Activated CD8-positive, alpha-beta memory T cell treated with anti-CD3 and anti-CD28 coated beads, Interleukin-2, amount 50 U/mL, for 24 hours (primary cell): Measurements from ENCODE around the gene ZNF516.

Experiments
- DNase-seq: peaks from one replicate; pipeline ENCODE4 v3.0.0-alpha.2; 2020; ENCODE audit errors: extremely low read depth

ZNF516 gene

DNA sequence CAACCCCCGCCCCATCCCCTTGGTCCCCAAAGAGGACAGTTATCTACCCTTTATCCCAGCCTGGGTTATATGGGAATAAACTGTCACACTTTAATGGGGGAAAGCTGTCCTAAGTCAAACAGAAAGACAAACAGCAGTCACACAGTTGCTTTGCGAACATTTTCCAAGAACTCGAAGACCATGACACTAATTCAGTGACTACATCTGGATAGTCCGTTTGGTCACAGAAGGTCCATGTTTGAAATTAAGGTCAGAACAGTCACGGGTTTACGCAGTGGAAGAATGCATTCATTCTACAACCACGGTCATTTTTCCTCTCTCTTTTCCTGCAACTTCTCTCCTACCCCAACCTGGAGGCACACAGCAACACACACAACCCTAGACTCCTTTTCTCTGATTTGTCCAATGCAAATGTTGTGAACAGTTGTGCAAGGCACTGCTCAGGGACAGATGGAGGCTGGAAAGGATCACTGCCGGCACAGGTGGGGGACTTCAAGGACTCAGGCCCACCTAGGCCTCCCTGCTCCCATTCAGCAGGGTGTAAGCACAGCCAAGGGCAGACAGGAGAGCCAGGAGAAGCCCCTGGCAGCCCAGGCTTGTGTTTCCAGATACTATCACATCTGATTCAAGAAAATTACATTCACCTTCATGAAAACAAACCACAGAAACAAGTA lies 39.9 kb downstream of the ZNF516 start:
- DNase-seq = no peak

DNA sequence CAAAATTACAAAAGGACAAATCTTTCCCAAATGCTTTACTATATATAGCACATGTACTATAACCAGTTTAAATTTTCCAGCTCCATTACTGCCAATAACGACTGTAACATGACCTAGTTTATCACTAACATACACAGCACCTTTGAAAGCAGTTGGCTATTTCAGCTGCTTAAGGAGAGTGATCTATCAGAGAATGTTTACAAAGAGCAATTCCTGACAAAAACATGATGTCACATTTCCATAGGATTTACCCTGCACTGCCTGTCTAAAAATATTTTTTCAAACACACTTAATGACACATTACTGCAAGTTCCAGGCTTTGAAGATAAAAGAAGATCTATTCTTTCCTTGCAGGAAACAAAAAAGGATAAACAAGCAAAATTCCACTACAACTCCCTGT lies 40.6 kb downstream of the ZNF516 start:
- DNase-seq = no peak

DNA sequence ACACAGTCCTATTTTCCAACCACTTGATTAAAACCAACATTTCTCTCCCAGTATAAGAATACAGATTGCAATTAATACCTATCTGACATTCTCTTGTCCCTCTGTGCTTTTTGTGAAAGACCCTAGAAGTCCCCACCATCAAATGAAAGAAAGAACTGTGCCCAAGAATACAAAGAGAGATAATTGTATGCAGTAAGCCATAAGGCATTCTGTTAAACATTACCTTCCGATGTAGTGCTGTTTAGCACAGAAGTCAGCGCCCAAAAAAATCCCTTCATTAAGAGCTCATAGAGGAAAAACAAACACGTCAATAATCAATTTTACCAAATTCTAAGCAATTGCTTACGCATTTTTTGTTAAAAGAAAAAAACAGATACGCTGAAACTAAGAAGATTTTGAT lies 41.1 kb downstream of the ZNF516 start:
- no peak for DNase-seq

DNA sequence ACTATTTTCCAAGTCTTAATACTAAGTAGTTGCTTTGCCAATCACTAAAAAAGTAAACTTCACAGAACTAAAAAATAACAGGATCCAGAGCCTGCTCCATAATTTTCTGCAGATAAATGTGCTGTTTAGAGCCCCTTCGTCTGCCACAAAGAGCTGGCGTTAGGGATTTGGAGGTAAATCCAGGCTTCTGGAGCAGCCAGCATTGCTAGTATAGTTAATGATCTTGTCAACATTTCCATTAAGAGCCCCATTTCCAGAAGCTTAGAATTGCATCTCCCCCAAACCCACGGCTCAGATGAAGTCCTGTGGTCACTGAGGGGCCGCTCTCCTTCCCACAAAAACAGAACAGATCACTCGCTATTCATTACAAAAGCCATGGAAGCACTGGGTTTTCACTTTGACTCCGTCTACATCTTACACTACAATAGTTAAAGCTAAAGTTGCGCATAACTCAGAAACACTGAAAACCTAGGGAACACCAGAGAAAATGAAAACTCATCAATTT lies 41.9 kb downstream of the ZNF516 start:
- DNase-seq = no peak

DNA sequence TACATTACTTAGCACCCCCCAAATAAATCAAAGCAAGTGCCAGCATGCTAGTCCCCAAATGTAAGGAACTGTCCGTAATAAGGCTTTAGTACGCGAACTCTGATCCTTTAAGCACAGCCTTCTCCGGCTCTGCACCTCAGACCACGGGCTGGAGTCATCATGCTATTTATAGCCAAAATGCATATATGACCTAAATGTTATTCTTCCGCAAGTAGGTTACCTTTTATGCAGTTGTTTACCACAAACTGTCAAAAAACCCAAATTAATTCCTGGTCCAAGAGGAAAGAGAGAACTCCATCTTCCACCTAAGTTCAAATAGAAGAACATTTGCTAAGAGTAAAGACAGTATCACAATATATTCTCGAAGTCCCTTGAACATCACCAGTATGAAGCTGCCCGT lies 42.7 kb downstream of the ZNF516 start:
- DNase-seq = no peak

DNA sequence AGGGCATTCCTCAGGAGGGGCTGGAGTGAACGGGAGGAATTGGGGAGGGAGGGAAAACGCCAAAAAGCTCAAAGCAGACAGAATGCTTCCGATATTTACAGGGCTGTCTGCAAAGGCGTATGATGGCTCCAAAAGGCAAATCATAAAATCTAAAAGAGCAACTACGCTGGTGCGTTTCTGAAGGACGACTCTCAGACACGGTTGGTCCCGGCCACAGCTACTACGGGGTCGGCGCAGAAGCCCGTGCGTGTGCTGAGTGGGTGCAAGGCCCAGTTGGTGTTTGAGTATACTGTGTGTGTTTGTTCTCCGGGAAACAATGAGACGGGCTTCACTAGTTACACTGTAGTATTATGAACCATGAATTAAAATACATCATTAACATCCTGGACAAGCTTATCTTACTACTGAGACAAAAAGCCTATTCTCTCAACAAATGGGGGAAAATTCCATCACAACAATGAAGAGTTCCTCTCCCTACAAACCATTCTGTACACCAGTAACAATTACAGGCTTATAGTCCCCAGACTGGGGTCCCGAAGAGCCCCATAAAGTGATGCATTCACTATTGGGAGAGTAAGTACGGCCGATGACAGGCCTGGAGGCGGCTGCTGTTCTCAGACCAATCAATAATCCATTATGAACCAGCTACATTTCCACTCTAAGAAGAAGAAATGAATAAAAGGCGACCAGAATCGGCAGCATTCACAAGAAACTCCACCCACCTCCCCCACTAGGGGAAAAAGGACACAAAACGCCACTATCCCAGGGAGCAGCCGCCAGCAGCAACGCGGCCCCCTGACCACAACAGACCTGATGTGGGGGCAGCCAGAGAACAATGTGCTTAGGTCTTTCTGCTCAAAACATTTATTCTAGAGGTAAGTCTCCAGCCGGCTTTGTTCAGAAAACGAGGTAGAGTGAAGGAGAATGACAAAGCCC lies 43.4 kb downstream of the ZNF516 start:
- DNase-seq = no peak

DNA sequence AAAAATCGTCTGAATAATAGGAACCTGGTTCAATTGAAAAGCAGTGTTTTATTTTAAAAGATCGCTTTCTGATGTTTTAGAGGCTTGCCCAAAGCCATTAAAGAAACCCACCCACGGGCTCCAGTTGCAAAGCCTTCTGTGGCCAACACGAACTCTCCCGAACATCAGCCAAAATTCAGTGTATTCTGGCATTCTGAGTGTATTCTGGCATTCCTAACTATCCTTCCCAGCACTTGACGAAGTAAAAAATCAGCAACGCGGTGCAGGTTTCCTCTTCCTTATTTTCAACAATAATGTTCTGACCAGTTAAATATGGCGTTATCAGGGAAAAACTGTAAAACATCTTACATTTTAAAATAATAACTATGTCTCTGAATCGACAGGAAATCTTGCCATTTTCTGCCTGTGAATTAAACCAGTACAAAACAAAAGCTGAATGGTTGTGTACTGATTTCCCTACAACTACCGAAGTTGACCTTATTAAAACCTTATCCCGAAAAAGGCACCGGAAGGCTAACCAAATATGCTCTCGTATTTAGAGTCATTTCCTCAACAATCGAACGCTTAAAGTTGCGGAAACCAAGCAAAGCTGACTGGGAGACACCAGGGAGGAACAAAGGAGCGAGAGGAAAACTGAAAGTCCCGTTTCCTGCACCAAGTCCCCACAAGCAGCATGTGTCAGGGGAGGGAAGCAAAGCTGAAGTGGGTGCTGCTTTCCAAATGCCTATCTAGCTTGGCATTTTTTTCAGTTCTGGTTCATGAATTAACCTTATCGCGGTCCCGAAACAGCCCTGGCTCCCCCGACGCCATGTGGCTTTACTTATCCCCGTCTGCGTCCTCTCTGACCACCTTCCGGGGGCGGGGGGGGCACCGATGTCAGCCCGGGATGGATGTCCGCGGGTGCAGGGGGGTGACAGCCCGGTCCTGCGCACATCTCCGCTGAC lies 44.3 kb downstream of the ZNF516 start:
- DNase-seq = no peak

DNA sequence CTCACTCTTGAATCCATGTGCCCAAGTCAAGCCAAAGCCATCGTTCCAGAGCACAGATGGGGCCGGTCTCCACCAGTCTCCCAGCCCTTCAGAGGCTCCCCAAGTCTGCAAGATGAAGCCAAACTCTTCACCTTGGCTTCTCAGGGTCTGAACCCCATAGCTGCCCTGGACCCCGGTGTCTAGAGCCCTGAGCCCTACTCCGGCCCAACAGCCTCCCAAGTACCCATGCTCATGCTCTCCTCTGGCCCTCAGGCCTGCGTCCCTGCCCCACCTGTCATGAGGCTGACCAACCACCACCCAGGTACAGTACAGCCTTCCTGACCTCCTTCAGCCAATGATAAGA lies 46.0 kb downstream of the ZNF516 start:
- no peak for DNase-seq

DNA sequence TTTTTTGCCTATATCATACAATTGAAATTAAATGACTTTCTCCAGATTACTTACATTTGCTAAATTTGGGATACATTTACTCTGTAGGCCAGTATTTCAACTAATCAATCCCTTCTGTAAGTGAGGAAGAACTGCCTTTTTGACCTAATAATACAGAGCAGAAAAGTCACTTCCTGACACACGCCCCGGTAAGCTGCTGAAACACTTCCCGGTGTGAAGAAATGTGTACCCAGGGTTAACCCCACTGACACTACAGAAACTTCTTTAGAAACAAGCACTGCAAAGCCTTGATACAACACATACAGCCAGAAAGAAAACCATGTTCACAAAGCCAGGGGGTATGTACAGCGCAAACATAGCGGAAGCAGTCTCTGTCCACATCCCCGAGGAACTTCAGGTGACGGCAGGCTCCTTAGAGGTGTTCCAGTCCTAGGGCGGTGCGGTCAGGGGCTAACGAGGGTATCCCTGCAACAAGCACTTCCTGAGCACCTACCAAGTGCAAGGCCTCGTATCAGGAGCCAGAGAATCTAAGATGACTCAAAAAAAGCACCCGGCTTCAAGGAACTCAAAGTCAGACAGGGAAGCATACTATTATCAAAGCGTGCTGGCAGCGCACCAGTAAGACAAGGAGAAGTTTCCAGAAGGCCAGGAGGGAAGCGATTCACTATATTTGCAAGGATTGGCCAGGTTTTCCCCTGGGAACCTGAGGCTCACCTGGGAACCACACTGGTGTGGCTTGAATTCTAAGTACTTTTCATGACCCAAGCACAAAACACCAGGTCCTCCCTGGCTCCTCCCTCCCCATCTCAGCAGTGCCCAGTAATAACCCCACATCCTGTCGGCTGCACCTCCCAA lies 46.6 kb downstream of the ZNF516 start:
- no peak for DNase-seq

DNA sequence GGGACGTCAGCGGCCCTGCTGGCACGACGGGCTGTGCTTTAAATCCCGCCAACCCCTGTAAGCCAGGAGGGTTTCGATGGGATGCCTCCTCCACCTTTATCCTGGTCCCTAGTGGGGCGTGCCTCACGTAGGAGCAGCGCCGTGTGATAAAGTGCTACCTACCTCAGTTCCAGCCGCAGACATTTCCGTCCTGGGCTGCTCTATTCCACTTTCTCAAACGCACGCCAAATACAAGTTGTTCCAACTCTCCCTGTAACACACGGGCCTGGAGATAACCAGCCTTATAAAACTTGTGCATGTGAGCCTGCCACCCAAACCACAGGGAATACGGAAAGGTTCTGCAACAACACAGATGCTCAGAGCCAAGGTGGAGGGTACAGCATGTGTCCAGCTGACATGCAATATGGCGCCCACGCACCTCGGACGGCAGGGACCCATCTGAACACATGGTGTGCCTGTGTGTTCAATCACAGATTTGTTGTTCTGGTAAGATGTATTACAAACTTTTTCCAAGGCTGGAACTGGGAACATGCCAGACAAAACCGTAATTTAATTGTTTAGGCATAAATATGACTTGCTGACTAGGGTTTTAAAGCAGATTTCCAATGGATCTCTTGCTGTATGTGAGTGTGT lies 47.7 kb downstream of the ZNF516 start:
- DNase-seq = no peak

DNA sequence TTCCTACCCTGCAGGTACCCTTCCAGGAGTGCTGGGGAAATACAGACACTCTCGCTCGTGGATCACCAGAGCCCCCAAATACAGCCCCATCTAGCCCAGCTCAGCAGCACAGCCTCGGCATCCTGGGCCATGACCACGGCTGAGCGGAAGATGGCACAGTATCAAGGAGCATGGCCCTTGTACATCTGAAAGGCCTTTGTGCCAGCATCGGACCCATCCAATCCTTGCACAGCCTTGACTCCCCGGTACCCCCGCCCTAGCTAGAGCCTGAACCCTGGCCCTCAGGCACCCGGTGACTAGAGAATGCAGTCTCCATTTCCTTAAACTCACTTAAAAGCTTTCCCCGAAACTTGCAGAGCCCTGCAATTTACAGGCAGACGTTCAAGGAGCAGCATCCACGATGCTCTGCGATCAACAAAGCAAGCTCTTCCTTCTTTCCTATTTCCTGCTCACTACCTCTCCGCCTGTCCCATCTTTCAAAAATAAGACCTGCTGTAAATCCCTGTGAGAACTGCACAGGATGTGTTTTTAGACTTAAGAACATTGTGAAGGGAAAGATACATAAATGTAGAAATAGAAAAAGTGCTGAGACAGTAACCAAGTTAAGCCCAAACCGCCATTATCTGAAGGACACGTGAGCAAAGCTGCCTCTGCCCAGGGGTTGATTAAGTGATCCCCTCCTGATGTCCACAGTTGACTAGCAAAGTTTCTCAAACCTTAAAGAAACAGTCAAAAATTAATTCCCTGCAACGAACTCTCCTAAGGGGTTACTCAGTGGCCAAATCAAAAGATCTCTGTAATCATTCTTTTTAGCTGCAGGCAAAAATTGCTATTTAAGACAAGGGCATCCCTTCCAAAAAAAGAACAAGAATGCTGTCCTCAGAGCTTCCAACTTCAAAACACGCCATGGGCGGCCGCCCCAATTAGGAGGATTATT lies 48.5 kb downstream of the ZNF516 start:
- no peak for DNase-seq

DNA sequence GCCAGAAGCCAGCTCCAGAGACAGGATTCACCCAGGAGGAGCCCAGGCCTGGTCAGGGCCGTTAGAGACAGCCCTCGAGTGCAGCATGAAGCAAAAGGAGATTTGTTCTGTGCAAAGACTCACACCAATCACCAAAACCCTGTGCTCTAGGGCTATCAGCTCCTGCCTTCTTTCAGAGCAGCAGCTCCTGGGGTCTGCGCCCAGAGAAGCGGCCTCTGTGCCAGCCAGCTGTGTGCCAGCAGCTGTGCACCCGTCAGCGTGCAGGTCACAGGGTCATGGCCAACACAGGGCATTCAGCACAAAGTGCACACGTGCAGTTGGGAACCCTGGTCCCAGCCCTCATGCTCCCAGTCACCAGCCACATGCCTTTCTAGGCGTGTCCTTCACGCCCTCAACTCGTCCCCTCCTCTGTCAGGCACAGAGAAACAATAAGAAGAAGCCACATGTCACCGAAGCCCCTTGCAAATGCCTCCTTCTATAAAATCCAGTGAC lies 49.3 kb downstream of the ZNF516 start:
- no peak for DNase-seq

DNA sequence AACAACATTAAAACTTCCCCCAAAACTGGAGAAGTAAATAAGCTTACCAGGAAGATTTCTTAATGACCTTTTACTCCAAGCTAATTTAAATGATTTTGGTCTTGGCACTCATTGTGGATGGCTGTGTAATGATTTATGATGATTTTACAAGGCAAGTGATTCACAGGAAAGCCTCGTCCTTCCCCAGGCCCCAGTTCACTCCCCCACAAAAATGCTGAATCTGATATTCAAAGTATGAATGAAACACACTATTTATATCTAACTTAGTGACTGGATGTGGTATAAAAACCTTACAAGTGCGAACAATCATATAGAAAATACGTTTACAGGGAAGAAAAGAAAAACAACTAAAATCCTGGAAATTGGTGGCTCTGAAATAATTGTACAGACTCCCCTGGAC lies 49.8 kb downstream of the ZNF516 start:
- no peak for DNase-seq

DNA sequence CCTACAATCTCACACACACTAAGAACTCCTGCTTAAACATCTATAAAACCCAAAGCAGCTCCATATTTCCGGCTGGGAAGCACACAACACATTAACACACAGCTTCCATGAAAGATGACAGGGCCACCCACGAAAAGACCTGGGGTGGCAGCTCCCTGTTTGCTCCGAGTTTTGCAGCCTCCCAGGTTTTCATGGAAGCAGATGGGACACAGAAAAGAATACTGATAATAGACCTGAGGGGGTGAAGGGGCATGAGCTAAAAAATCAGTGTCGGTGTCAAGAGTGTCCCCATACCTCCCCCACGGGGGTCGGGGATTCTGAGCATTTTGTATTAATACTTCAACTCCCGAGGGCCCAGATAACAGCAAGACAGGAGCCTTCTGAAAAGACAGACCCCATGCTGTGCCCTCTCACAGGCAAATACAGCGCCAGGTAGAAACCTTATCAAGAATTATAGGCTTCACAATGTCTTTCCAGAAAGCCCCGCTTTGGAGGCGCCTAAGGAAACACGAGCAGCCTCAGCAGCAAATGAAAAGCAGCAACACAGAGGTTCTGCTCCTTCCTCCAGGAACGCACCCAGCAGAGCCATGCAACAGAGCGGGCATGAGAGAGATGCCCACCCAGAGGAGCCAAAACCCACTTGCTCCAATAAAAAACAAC lies 50.5 kb downstream of the ZNF516 start:
- no peak for DNase-seq

DNA sequence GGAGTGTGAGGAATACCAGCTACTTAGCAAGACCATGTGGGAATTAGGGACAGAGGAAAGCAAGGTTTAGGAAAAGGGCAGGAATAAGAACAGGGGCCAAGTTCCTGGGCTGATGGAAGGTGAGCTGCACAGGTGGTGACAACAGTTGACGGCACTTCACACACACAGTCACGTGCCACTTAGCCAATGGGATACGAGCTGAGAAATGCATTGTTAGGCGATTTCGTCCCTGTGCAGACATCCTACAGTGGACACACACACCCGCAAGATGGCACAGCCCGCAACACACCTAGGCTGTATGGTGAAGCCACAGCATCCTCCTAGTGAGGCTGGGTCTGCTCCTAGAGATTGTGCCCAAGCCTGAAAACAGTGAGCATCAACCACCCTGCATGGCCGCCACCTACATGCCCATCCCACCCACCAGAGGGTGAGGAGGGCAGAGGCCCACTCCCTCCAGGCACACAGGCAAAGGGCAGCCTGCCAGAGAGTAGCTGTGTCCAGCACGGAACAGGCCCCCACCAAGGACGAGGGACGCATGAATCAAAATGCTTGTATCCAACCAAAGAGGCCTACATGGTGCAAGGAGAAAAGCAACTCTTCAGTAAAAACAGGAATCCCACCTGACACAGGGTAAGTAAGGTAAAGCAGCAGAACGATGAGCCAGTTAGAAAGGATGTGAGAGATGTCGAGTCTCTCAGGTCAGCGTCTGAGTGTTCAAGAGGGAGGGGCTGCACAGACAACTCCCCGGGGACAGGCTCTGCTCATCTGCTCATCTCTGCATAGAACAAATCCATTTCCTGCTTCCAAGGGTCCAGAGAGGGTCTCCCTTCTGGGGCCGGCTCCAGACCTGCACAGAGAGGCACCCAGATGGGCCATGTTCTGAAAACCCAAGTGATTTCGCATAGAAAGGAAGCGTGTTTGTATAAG lies 51.3 kb downstream of the ZNF516 start:
- no peak for DNase-seq

DNA sequence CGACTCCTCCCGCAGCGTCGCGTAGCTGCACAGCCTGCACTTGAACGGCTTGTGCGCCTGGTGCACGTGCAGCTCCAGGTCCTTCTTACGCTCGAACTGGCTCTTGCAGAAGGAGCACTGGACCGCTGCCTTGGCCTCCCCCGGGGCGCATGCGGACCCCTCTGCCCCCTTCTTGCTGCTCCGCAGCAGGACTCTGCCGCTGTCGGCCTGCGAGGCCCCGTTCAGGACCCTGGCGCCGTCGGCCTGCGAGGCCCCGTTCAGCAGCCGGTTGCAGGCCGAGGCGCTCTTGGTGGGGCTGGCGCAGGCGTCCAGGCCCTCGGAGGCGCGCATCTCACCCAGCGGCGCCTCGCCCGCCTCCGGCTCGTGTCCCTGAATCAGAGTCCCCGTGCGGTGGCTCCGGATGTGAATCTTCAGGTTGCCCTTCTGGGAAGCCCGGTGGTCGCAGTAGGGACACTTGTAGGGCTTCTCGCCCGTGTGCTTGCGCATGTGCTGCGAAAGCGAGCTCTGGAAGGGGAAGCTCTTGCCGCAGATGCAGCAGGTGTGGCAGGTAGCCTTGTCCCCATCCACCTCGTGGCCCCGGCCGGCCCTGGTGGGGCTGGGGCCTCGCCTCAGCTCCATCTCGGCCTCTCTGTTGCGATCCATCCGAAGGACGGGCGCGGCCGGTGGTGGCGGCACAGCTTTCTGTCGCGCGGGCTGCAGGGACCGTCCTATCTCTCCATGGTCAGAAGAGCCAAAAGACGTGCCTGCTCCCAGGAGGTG lies 52.5 kb downstream of the ZNF516 start:
- DNase-seq = no peak
